ENCODE data around the gene PRPF40A.

DNA sequence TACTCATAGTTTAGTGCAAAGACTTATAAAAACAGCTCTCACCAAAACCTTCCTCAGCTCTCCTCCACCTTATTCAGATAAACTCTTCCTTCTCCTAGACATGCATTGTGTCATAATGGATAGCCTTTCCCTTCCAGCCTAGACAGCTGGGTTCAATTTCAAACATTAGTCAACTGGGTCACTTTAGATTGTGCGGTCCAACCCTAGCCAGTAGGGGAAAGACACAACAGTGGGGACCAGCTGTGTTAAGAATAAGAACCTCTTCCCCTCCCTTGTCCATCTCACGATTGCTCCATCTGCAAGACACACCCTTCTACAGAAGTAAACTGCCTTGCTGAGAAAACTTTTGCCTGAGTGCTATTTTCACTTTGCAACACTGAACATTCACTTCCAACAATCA, 8.5 kb downstream of the PRPF40A start:
- TF ChIP-seq CTCF (conservative IDR thresholded peaks at IDR 0.05 in 1 of 2, IDR thresholded peaks at IDR 0.05 in 1 of 2; ENCODE audit: extremely low read depth in 1 of 2, insufficient read depth in 1 of 2, low read depth in 1 of 2, low read length in 2 of 2) (no peak), EZH2 (IDR thresholded peaks at IDR 0.05; ENCODE audit: borderline replicate concordance, low read length) (no peak)
